ENCODE results near the gene PSEN2. TPM values are rescaled to one million over a fixed set of nuclear protein-coding genes. Genes with fewer than 3 reads are reported as not detected.
"Not testable (repeated sequence)": the region's sequence is repeated elsewhere in the genome, so short reads cannot be mapped to it uniquely, and the experiment has no call there.

Gene PSEN2
- total RNA-seq, 1 donor from 2014 or later: 53.9 TPM

GRCh38 chr1:226919995-226920394, 49.6 kb downstream of the PSEN2 start:
- no peak for DNase-seq

GRCh38 chr1:226920446-226920894, 50.1 kb downstream of the PSEN2 start:
- DNase-seq: no peak

- DNase-seq: no peak
These were observed 51.1 kb downstream of the PSEN2 start for GRCh38 chr1:226921504-226921903.

- not testable (repeated sequence) for DNase-seq
These were observed 59.1 kb downstream of the PSEN2 start for GRCh38 chr1:226929260-226930111.

- DNase-seq: no peak
These were observed 64.2 kb downstream of the PSEN2 start for GRCh38 chr1:226934483-226935237.

GRCh38 chr1:226937940-226938725, 67.7 kb downstream of the PSEN2 start:
- no peak for DNase-seq

- peak; percentile 48 for DNase-seq
These were observed 68.6 kb downstream of the PSEN2 start for GRCh38 chr1:226938903-226939437.

- DNase-seq: peak; percentile 55
These were observed 69.1 kb downstream of the PSEN2 start for GRCh38 chr1:226939438-226940028.

GRCh38 chr1:226940029-226940805, 69.8 kb downstream of the PSEN2 start, which contains the start of gene COQ8A:
Gene COQ8A (plus strand): TSS chr1:226940294. CDS start chr1:226961386, 21,092 bp downstream.
- DNase-seq: peak; percentile 99

- no peak for DNase-seq
These were observed 70.3 kb downstream of the PSEN2 start for GRCh38 chr1:226940806-226941067.

- no peak for DNase-seq
These were observed 72.0 kb downstream of the PSEN2 start for GRCh38 chr1:226942392-226942791.

GRCh38 chr1:226943156-226943555, 72.7 kb downstream of the PSEN2 start:
- DNase-seq: peak; percentile 23

GRCh38 chr1:226943927-226944326, 73.5 kb downstream of the PSEN2 start:
- no peak for DNase-seq

GRCh38 chr1:226945106-226945857, 74.9 kb downstream of the PSEN2 start:
- peak; percentile 52 for DNase-seq

Other genes starting within 250 kb of the PSEN2 start
- gene ITPKB, start 131.3 kb upstream of the PSEN2 start, total RNA-seq: 36.9 TPM in 2 replicates
- 25.7 and 37.4 TPM in 2 replicates for gene COQ8A, start 69.7 kb downstream of the PSEN2 start, total RNA-seq